Endothelial cell of umbilical vein (primary cell): ENCODE results near the gene AKR7A3. TPM values are rescaled to one million over a fixed set of nuclear protein-coding genes. Genes with fewer than 3 reads are reported as not detected.
A peak's percentile ranks its signal among the peaks of the same experiment; 100 is the strongest.

Experiments used
- BruUV-seq: library from RNA; stranded (reverse); fragments of 400-500 nt; replicated peaks from 2 replicates; lab custom pipeline; 2021; lab: Mats Ljungman, UMichigan
- CTCF ChIA-PET: fragments of 300-600, 350-600 bp; sonication (Branson Sonifier 250); formaldehyde crosslinking; loops from one replicate; lab custom pipeline; 2021; ENCODE audit warnings: antibody characterized with exemption, inconsistent platforms; lab: Charles Lee
- POLR2A ChIA-PET: fragments of 300-600, 350-600 bp; sonication (Branson Sonifier 250); formaldehyde crosslinking; loops from one replicate; lab custom pipeline; 2021; ENCODE audit warnings: antibody characterized with exemption, inconsistent platforms; lab: Charles Lee
- DNase-seq: peaks from one replicate; pipeline ENCODE4 v3.0.0-alpha.2; 2011; ENCODE audit warnings: low read depth, low spot score
- FAIRE-seq: peaks from 2 replicates; lab custom pipeline; 2011; peaks lifted over from hg19 to GRCh38; lab: Jason Lieb, UNC
- H2AFZ ChIP-seq: 2 replicates; pipeline ENCODE4 v1.6.0; 2012; ENCODE audit warnings: low read depth, low read length, control low read depth, inconsistent platforms
- H3K27ac ChIP-seq: 2 replicates; pipeline ENCODE4 v1.5.1; 2011; ENCODE audit warnings: low read depth, mild to moderate bottlenecking, control low read depth, low read length, moderate library complexity; ENCODE audit not compliant: insufficient read depth
- H3K27me3 ChIP-seq, 2 experiments: 2 replicates each; pipeline versions ENCODE4 v1.6.0 to v1.6.1; 2011; ENCODE audit warnings: low read length in 2 of 2, mixed read lengths in 1 of 2; ENCODE audit not compliant: control insufficient read depth in 2 of 2, insufficient read depth in 2 of 2
- H3K36me3 ChIP-seq, 2 experiments: 2 replicates in 1 of 2; 3 replicates in 1 of 2; pipeline ENCODE4 v1.5.1; 2011; ENCODE audit warnings: low read length in 2 of 2, mild to moderate bottlenecking in 1 of 2, moderate library complexity in 1 of 2; ENCODE audit not compliant: control insufficient read depth in 2 of 2, insufficient read depth in 2 of 2; ENCODE audit errors: extremely low read depth in 1 of 2
- H3K4me1 ChIP-seq: 3 replicates; pipeline ENCODE4 v1.5.1; 2011; ENCODE audit warnings: mild to moderate bottlenecking, low read length; ENCODE audit not compliant: control insufficient read depth, insufficient read depth; ENCODE audit errors: extremely low read depth
- H3K4me2 ChIP-seq: 2 replicates; pipeline ENCODE4 v1.6.1; 2011; ENCODE audit warnings: low read length, control low read depth, mixed read lengths; ENCODE audit not compliant: insufficient read depth
- H3K4me3 ChIP-seq, 3 experiments: fragments of 200-600 bp in 1 of 3; sonication (generic), shearing (Covaris generic) in 1 of 3; replicated peaks in 1 of 3; 2 replicates each; pipeline ENCODE4 v1.5.1; 2011 to 2016; ENCODE audit warnings: control low read depth in 3 of 3, low read length in 3 of 3, mild to moderate bottlenecking in 2 of 3, inconsistent platforms in 1 of 3, low read depth in 1 of 3, moderate library complexity in 1 of 3; ENCODE audit not compliant: insufficient read depth in 1 of 3
- H3K79me2 ChIP-seq: 2 replicates; pipeline ENCODE4 v1.6.0; 2012; ENCODE audit warnings: low read length, inconsistent platforms; ENCODE audit not compliant: control insufficient read depth, insufficient read depth
- H3K9ac ChIP-seq: replicated peaks from 2 replicates; pipeline ENCODE3; 2011; ENCODE audit warnings: low read length, control low read depth; ENCODE audit not compliant: insufficient read depth; ENCODE audit errors: extremely low read depth
- H3K9me1 ChIP-seq: replicated peaks from 3 replicates; pipeline ENCODE4 v1.6.0; 2011; ENCODE audit warnings: mild to moderate bottlenecking, low read length; ENCODE audit not compliant: control insufficient read depth, insufficient read depth; ENCODE audit errors: extremely low read depth
- H3K9me3 ChIP-seq: replicated peaks from 2 replicates; pipeline ENCODE4 v1.5.1; 2012; ENCODE audit warnings: low read length, inconsistent platforms; ENCODE audit not compliant: control insufficient read depth, insufficient read depth
- H4K20me1 ChIP-seq: replicated peaks from 2 replicates; pipeline ENCODE3; 2011; ENCODE audit warnings: mild to moderate bottlenecking, low read length; ENCODE audit not compliant: control insufficient read depth, insufficient read depth; ENCODE audit errors: extremely low read depth
- CTCF ChIP-seq, 2 donors: IDR thresholded peaks; 1 replicate in 1 of 2; 2 replicates in 1 of 2; pipeline ENCODE4 v1.5.1; 2011; ENCODE audit warnings: low read length in 2 of 2, mild to moderate bottlenecking in 2 of 2, moderate library complexity in 2 of 2, control low read depth in 1 of 2, inconsistent platforms in 1 of 2, low read depth in 1 of 2; ENCODE audit not compliant: insufficient read depth in 1 of 2; ENCODE audit errors: extremely low read depth in 1 of 2
- EZH2 ChIP-seq: IDR thresholded peaks from 2 replicates; pipeline ENCODE4 v1.6.1; 2012; ENCODE audit warnings: borderline replicate concordance, low read depth, mild to moderate bottlenecking, moderate library complexity, low read length, inconsistent platforms; ENCODE audit not compliant: severe bottlenecking
- FOS ChIP-seq: IDR thresholded peaks from 2 replicates; pipeline ENCODE4 v1.6.1; 2011; ENCODE audit warnings: mild to moderate bottlenecking, low read length, moderate library complexity, borderline replicate concordance; ENCODE audit not compliant: insufficient read depth
- GATA2 ChIP-seq: IDR thresholded peaks from 2 replicates; pipeline ENCODE4 v1.7.0; 2011; ENCODE audit warnings: low read depth, mild to moderate bottlenecking, moderate library complexity, mixed read lengths, low read length; ENCODE audit not compliant: insufficient read length, insufficient read depth
- JUN ChIP-seq: IDR thresholded peaks from 2 replicates; pipeline ENCODE4 v1.6.1; 2011; ENCODE audit warnings: borderline replicate concordance, low read depth; ENCODE audit not compliant: insufficient read length, insufficient read depth
- MAX ChIP-seq: IDR thresholded peaks from 2 replicates; pipeline ENCODE4 v1.6.1; 2011; ENCODE audit not compliant: insufficient read depth, insufficient read length
- MYC ChIP-seq: IDR thresholded peaks from one replicate; pipeline ENCODE4 v1.6.1; 2011; ENCODE audit warnings: mild to moderate bottlenecking, low read depth, low read length
- POLR2A ChIP-seq: IDR thresholded peaks from 2 replicates; pipeline ENCODE4 v1.6.1; 2012; ENCODE audit warnings: low read depth, mild to moderate bottlenecking, control low read depth, low read length
- POLR2AphosphoS5 ChIP-seq: IDR thresholded peaks from 2 replicates; pipeline ENCODE4 v1.6.1; 2012; ENCODE audit warnings: low read depth, mild to moderate bottlenecking, control low read depth, low read length, moderate library complexity; ENCODE audit not compliant: insufficient read depth
- dilution Hi-C: fragments of 300-500 bp; cut with MboI; formaldehyde crosslinking; loops from one replicate; pipeline ENCODE4 v1.15.0; 2019; ENCODE audit warnings: low sequenced_read_pairs; ENCODE audit not compliant: extremely low pct_ligation_motif_present
- intact Hi-C: fragments of 100-400 bp; cut with micrococcal nuclease; formaldehyde crosslinking; loops from one replicate; pipeline ENCODE4 v1.10.0; 2022
- polyA plus RNA-seq, 4 experiments: library from polyadenylated mRNA; depleted of rRNA in 3 of 4; stranded (reverse) in 3 of 4; unstranded in 1 of 4; fragments of >200 nt; gene quantifications; 2 replicates each; pipeline versions ENCODE4 v1.2.1 to v1.2.3, GENCODE V29; 2011 to 2012; ENCODE audit warnings: missing spikeins in 1 of 4
- total RNA-seq: library from RNA; stranded (reverse); gene quantifications from 2 replicates; pipeline ENCODE4 v1.2.3, GENCODE V29; 2021

Gene AKR7A3
- total and polyA plus RNA-seq, 2 donors (not counting 3 experiments of a cell fraction or from before 2014, with no cell fraction given), result 0.49 to 0.50 TPM

GRCh38 chr1:19311931-19312781 is 23.6 kb upstream of the AKR7A3 start, which contains the start of the genes AKR7A2 and SLC66A1:
TSS of gene AKR7A2 (minus strand) at chr1:19312144. CDS start at chr1:19312124, 20 bp downstream.
TSS of gene SLC66A1 (plus strand) at chr1:19312326. CDS start at chr1:19317678, 5,352 bp downstream.
- H3K36me3 ChIP-seq, result peaks cover 0 to 8% of the 10 kb centered on the region in 2 experiments
- H3K9ac ChIP-seq, result peak within 1 kb of the TSS; percentile 95
- no peaks in the 10 kb centered on the region for H4K20me1 ChIP-seq
- dilution Hi-C loops, result no loop called here
- ChIA-PET POLR2A (no interaction called here), CTCF (interaction anchor here (0.6 to 1.9 kb wide), 5 partner anchors 37 to 348 kb away, joined by 3 to 7 read pairs (median 3); partner anchors contain the start of genes EMC1 and MRTO4)
- peak within 1 kb of the TSS; percentile 88 for H2AFZ ChIP-seq
- H3K4me1 ChIP-seq, result peaks cover 21% of the 10 kb centered on the region
- H3K9me1 ChIP-seq, result no peaks in the 10 kb centered on the region
- TSS peak; percentile 58 for BruUV-seq
- FAIRE-seq, result peak; percentile 86
- no peaks in the 10 kb centered on the region for H3K9me3 ChIP-seq
- intact Hi-C loops, result loop anchor here (1.0 to 5.0 kb wide), 4 partner anchors 29 to 1175 kb away; partner anchors contain the start of genes CAMK2N1, EMC1, MRTO4 and UBR4
- H3K27ac ChIP-seq, result peak within 1 kb of the TSS; percentile 84
- peaks cover 12% of the 10 kb centered on the region for H3K79me2 ChIP-seq
- no peaks in the 10 kb centered on the region for H3K27me3 ChIP-seq
- peak; percentile 96 for DNase-seq
- TF ChIP-seq POLR2AphosphoS5 (peak; percentile 83), MAX (no peak), POLR2A (peak; percentile 91), CTCF (IDR thresholded peaks at IDR 0.05; ENCODE audit: extremely low read depth in 1 of 2, insufficient read depth in 1 of 2, low read depth in 1 of 2, low read length in 2 of 2) (peak in 1 of 2 donors; percentile 3), MYC (no peak), EZH2 (no peak), JUN (no peak), FOS (peak; percentile 61), GATA2 (no peak)
- peak within 1 kb of the TSS; percentile 92 for H3K4me2 ChIP-seq
- H3K4me3 ChIP-seq, result peak within 1 kb of the TSS; percentile 57 to 87 (median 69)
